Measurements from ENCODE around the gene KLHL2.
A peak's percentile ranks its signal among the peaks of the same experiment; 100 is the strongest.

KLHL2 gene

GRCh38 chr4:165293061-165293460 lies 85.7 kb downstream of the KLHL2 start:
- no peak for DNase-seq

- no peak for DNase-seq
Measured at GRCh38 chr4:165293927-165294649, 86.7 kb downstream of the KLHL2 start.

GRCh38 chr4:165294907-165295306 lies 87.5 kb downstream of the KLHL2 start:
- DNase-seq, result no peak

- DNase-seq, result no peak
Measured at GRCh38 chr4:165297626-165298025, 90.3 kb downstream of the KLHL2 start.

- no peak for DNase-seq
Measured at GRCh38 chr4:165299399-165300060, 92.2 kb downstream of the KLHL2 start.

GRCh38 chr4:165301833-165302232 lies 94.5 kb downstream of the KLHL2 start:
- DNase-seq, result no peak

GRCh38 chr4:165302658-165303057 lies 95.3 kb downstream of the KLHL2 start:
- DNase-seq, result no peak

- DNase-seq, result no peak
Measured at GRCh38 chr4:165308166-165308565, 100.8 kb downstream of the KLHL2 start.

GRCh38 chr4:165308606-165309005 lies 101.2 kb downstream of the KLHL2 start:
- no peak for DNase-seq

DNA sequence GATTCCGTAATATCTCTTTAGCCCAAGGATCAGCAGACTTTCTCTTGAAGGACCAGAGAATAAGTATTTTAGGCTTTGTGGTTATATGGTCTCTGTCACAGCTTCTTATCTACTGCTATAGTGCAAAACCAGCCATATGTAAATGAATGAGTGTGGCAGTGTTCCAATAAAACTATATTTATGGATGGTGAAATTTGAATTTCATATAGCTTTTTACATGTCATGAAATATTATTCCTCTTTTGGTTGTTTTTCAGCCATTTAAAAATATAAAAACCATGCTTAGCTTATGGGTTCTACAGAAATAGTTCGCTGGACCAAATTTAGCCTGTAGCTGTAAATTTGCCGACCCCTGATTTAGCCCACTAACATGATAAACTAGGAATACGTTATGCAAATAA lies 102.1 kb downstream of the KLHL2 start:
- no peak for DNase-seq

DNA sequence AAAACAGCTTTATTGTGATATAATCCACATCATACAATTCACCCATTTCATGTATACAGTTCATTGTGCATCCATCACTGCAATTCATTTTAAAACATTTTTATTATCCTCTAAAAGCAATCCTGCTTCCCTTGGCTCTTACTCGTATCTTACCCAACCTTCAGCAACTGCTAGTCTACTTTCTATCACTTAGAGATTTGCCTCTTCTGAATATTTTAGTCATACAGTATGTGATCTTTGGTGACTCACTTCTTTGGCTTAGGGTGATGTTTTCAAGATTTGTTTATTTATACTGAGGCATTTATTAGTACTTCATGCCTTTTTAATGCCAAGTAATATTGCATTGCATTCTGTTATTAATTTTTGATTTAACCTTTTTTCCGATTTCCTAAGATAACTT lies 105.1 kb downstream of the KLHL2 start:
- DNase-seq, result no peak

GRCh38 chr4:165319030-165319429 lies 111.7 kb downstream of the KLHL2 start:
- DNase-seq, result no peak

- no peak for DNase-seq
Measured at GRCh38 chr4:165319509-165319908, 112.1 kb downstream of the KLHL2 start.

GRCh38 chr4:165324236-165324917 lies 117.0 kb downstream of the KLHL2 start:
- DNase-seq, result no peak

DNA sequence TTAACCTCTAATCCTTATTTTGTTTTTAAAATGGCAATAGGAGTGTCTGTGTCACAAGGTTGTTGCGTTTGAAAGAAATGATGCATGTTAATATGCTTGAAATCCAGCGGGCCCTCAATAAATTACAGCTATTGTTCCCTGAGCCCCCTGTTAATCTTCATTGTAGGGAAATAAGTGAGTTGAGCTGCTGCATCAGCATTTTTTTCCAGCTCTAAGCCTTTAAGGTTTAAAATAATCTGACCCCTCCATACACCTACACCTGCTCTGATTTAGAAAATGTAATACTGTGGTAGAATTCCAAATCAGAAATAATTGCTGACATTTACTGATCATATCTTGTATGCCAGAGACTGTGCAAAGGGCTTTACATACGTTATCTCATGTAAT lies 117.5 kb downstream of the KLHL2 start:
- DNase-seq, result no peak

DNA sequence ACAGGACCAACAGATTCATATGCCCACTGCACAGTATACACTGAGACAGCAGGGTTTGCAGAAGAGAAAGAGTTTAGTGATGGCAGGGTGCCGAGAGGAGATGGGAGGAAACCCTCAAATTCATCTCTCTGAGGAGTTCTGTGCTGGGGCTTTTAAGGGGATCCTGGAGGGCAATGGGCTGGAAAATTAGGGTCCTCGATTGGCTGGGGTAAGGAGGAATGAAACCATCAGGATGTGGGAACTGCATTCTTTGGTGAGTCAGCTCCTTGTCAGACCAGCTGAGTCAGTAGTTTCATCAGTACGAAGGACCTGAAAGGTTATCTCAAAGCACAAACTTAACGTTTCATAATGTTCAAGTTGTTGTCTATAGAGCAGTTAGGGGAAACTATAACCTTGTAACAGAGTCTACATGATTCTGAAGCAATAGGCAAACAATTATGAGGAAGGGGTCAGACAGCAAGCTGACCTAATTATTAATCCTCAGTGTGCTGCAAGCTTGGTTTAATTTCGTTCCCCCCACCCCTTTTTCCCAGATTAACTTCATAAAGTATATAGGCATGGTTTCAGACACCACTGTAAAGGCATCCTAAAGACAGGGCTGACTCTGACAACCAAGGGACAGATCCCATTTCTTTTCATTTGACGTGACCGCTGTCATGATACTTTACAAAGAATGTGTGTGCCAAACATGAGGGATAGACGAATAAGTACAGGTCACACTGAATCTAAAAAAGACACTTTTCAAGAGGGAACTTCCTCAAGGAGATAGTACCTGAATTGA lies 118.6 kb downstream of the KLHL2 start:
- peak; percentile 30 for DNase-seq

- no peak for DNase-seq
Measured at GRCh38 chr4:165326831-165327210, 119.5 kb downstream of the KLHL2 start.

DNA sequence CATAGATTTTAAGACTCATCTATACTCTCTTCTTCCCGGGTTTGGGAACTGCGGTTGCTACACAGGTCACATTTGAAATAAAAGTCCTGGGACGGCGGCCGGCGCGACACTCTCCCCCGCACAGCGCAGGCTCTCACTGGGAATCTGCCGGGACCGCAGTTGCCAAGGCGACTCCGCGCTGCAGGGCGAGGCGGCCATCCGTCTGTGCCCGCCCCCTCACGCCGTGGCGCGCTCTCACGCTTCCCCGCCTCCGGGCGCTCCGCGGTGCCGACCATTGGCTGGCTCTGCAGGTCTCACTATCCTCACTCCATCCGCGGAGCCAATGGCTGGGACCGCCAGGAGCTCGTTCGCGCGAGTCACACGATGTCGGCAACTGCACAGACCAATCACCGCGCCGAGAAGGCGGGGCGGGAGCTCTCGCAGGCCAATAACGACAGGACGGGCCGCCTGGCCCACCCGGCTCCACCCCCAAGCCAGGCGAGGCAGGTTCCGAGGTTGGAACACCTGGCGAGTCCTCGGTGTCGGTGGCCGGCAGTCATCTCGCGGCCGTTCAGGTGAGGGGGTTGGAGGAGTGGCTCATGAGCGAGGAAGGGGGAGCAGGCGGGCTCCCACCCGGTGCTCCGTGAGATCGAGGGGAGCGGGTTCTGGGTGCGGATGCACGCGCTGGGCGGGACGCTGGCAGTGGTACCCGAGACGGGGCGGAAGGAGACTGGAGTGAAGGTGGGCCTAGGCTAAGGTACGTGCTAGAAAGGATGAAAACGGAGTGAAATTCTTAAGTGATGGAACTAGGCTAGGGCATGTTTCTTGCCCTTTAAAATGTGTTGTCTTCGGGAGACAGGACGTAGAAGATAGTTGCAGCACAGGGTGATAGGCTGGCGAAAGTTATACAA lies 120.1 kb downstream of the KLHL2 start, which contains the start of gene MSMO1:
MSMO1 (plus strand) TSS at position 459 of the 890 bp plus-strand sequence. CDS start 5,702 bp downstream, outside the sequence.
- DNase-seq, result peak; percentile 92

- no peak for DNase-seq
Measured at GRCh38 chr4:165328101-165328425, 120.7 kb downstream of the KLHL2 start.

- no peak for DNase-seq
Measured at GRCh38 chr4:165328708-165329107, 121.3 kb downstream of the KLHL2 start.

DNA sequence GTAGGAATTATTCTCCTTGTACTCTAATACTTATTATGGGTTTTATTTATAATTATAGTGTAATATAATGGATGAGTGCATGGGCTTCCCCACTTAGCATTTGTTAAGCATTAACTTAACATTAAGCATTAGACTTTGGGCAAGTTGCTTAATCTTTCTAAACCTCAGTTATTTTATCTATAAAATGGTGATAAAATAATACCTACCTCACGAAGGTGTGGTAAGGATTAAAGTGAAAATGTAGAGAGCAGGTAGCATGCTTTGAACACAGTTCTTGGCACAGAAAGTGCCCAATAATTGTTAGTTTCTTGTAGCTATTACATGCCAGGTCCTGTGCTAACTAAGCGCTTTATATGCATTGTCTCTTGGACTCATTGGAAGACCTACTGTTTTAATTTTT lies 122.7 kb downstream of the KLHL2 start:
- no peak for DNase-seq

- DNase-seq, result no peak
Measured at GRCh38 chr4:165330666-165331065, 123.3 kb downstream of the KLHL2 start.

Measured in T1000 (cell line).